Left ventricle myocardium inferior (tissue), 1 donor: ENCODE measurements around the gene MTCH1. TPM values are rescaled to one million over a fixed set of nuclear protein-coding genes. Genes with fewer than 3 reads are reported as not detected.
A peak's percentile ranks its signal among the peaks of the same experiment; 100 is the strongest.

Source experiments
- DNase-seq: peaks from one replicate; pipeline ENCODE4 v3.0.0-alpha.2; 2020
- H3K27ac ChIP-seq: fragments of 200-600 bp; replicated peaks from 2 replicates; pipeline ENCODE4 v1.8.0; 2021
- H3K27me3 ChIP-seq: fragments of 200-600 bp; 2 replicates; pipeline ENCODE4 v1.8.0; 2021; ENCODE audit warnings: low read depth
- H3K36me3 ChIP-seq: fragments of 200-600 bp; 2 replicates; pipeline ENCODE4 v1.8.0; 2021
- H3K4me1 ChIP-seq: fragments of 200-600 bp; 2 replicates; pipeline ENCODE4 v1.8.0; 2021
- H3K4me3 ChIP-seq: fragments of 200-600 bp; 2 replicates; pipeline ENCODE4 v1.8.0; 2021; ENCODE audit warnings: mild to moderate bottlenecking, moderate library complexity
- H3K9me3 ChIP-seq: fragments of 200-600 bp; replicated peaks from 2 replicates; pipeline ENCODE4 v1.8.0; 2021
- intact Hi-C: fragments of 100-400 bp; cut with micrococcal nuclease; formaldehyde crosslinking; loops from one replicate; pipeline ENCODE4 v1.11.0; 2022
- total RNA-seq: library from RNA; stranded (reverse); fragmentation: NEBNext Ultra II Directional; extraction: Animal tissue kit (Norgen Biotek cat#: 25700); gene quantifications from one replicate; pipeline ENCODE4 v1.2.1, GENCODE V29; 2021
- TF ChIP-seq, protein P1 (sequence below): fragments of 200-600 bp; IDR thresholded peaks from 2 replicates; pipeline ENCODE4 v1.8.0; 2021; ENCODE audit warnings: antibody characterized with exemption, mild to moderate bottlenecking, borderline replicate concordance
- donor health status: DM: no; HTN: yes; CAD: no; lungs with severe emphysema.

Gene MTCH1
- total RNA-seq, 1 donor from 2014 or later = 162 TPM

- no peak for DNase-seq
- peaks cover 53% of the 10 kb centered on the region for H3K4me1 ChIP-seq
- intact Hi-C loops = no loop called here
- H3K27me3 ChIP-seq = no peaks in the 10 kb centered on the region
- no peaks in the 10 kb centered on the region for H3K9me3 ChIP-seq
- TF ChIP-seq, protein P1, sequence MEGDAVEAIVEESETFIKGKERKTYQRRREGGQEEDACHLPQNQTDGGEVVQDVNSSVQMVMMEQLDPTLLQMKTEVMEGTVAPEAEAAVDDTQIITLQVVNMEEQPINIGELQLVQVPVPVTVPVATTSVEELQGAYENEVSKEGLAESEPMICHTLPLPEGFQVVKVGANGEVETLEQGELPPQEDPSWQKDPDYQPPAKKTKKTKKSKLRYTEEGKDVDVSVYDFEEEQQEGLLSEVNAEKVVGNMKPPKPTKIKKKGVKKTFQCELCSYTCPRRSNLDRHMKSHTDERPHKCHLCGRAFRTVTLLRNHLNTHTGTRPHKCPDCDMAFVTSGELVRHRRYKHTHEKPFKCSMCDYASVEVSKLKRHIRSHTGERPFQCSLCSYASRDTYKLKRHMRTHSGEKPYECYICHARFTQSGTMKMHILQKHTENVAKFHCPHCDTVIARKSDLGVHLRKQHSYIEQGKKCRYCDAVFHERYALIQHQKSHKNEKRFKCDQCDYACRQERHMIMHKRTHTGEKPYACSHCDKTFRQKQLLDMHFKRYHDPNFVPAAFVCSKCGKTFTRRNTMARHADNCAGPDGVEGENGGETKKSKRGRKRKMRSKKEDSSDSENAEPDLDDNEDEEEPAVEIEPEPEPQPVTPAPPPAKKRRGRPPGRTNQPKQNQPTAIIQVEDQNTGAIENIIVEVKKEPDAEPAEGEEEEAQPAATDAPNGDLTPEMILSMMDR = no peak
- H3K4me3 ChIP-seq = no peak overlapping the region
- no peaks in the 10 kb centered on the region for H3K36me3 ChIP-seq
- H3K27ac ChIP-seq = no peak overlapping the region
Measured at GRCh38 chr6:36958775-36959554, 27.0 kb downstream of the MTCH1 start.

- peak overlapping the region; percentile 18 for H3K27ac ChIP-seq
- TF ChIP-seq, protein P1 = no peak
- H3K36me3 ChIP-seq = no peaks in the 10 kb centered on the region
- intact Hi-C loops = no loop called here
- no peak for DNase-seq
- no peaks in the 10 kb centered on the region for H3K9me3 ChIP-seq
- no peaks in the 10 kb centered on the region for H3K27me3 ChIP-seq
- no peak overlapping the region for H3K4me3 ChIP-seq
- peaks cover 44% of the 10 kb centered on the region for H3K4me1 ChIP-seq
Measured at GRCh38 chr6:36957773-36958271, 28.2 kb downstream of the MTCH1 start.

DNA sequence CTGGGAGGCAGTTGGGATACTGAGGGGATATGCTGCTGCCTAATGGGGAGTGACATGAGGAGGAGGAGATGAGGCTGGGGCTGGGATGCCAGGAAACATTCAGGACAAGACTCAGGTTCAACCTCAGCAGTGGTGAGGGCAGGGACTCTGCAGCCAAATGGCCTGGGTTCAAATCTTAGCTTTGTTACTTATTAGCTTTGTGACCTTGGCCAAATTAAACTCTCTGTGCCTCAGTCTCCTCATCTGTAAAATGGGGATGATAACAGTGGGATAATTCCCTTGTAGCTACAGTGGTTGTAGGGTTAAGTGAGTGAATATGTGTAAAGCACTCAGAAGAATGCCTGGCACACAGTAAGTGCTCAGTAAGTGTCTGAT is 29.6 kb downstream of the MTCH1 start:
- H3K27me3 ChIP-seq = no peaks in the 10 kb centered on the region
- no peaks in the 10 kb centered on the region for H3K9me3 ChIP-seq
- DNase-seq = no peak
- peak overlapping the region; percentile 48 for H3K4me3 ChIP-seq
- no peaks in the 10 kb centered on the region for H3K36me3 ChIP-seq
- intact Hi-C loops = no loop called here
- H3K4me1 ChIP-seq = peaks cover 43% of the 10 kb centered on the region
- peak overlapping the region; percentile 52 for H3K27ac ChIP-seq
- TF ChIP-seq, protein P1 = no peak

DNA sequence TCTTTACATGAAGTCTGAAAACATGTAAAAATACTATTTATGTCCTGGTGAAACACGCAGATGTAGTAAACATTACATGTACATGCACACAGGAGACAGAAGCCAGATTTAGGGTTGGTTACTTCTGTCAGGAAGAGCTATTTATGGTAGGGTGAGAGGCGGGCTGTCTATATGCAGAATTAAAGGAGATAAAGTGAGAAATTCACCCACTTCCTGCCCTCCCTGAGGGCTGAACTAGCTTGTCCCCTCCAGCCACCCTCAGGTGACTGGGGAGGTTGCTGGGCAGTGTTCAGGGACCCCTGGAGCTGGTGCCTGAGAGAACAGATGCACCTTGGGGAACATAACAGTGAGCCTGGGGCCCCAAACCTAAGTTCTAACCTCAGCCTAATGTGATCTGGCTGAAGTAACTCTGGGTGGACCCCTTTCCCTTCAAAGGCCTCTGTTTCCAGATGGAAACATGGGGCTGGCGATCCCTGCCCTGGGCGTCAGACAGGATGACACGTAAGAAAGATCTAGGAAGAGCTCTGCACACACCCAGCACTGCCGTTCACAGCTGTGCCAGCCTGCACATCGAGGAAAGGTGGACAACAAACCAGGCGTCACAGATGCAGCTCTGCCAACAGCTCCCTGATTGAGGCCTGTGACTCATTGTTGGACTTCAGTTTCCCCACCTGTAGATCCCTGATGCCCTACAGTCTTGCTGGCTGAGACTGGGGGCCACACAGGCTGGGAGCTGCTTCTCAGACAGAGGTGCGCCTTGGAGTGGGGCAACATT is 30.1 kb downstream of the MTCH1 start:
- no peak for DNase-seq
- H3K27me3 ChIP-seq = no peaks in the 10 kb centered on the region
- TF ChIP-seq, protein P1 = no peak
- no peaks in the 10 kb centered on the region for H3K9me3 ChIP-seq
- H3K36me3 ChIP-seq = no peaks in the 10 kb centered on the region
- intact Hi-C loops = no loop called here
- peak overlapping the region; percentile 52 for H3K27ac ChIP-seq
- H3K4me1 ChIP-seq = peaks cover 37% of the 10 kb centered on the region
- peak overlapping the region; percentile 48 for H3K4me3 ChIP-seq

DNA sequence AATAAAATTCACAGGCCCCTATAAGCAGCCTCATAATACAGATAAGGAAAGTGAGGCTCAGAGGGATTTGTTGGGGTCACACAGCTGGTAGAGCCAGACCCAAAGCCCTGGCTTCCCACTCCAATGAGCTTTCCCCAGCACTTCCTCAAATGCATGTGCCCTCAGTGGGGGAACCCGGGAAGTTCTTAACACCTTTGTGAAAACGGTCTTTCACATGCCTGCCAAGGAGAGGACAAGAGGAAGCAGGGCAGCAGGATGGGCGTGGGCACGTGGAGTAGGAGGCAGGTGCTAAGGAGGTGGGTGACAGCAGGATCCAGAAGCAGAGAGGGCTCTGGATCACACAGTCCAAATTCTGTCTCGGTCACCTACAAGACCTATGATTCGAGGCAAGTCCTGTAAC is 30.9 kb downstream of the MTCH1 start:
- Histone ChIP-seq H3K4me1 (peaks cover 32% of the 10 kb centered on the region), H3K27me3 (no peaks in the 10 kb centered on the region), H3K27ac (peak overlapping the region; percentile 52), H3K4me3 (peak overlapping the region; percentile 48), H3K36me3 (no peaks in the 10 kb centered on the region), H3K9me3 (no peaks in the 10 kb centered on the region)
- TF ChIP-seq, protein P1 = no peak
- intact Hi-C loops = no loop called here
- no peak for DNase-seq
